ENCODE measurements around the gene UBR4. TPM values are rescaled to one million over a fixed set of nuclear protein-coding genes. Genes with fewer than 3 reads are reported as not detected.
"Not testable (repeated sequence)": the region's sequence is repeated elsewhere in the genome, so short reads cannot be mapped to it uniquely, and the experiment has no call there.

UBR4 gene
- total RNA-seq (100 to 1,000 TPM; 152 to 154 TPM), polyA plus RNA-seq (10 to 100 TPM in 1 of 2 donors, 1 to 10 TPM in 1; 3.8 to 26.9 TPM)

GRCh38 chr1:19209990-19210771, at the start of gene UBR4:
Gene UBR4, minus strand, starts transcription at chr1:19210266. Its CDS starts 18 bp downstream, at chr1:19210248.
- Mint-ChIP-seq H3K9me3 (peaks cover 0 to 2% (median 0%) of the 10 kb centered on the region in 8 donors), H3K4me1 (peaks cover 46 to 84% (median 66%) of the 10 kb centered on the region in 4 donors), H3K4me3 (peak within 1 kb of the TSS; percentile 93 to 99 (median 96)), H3K27me3 (no peaks in the 10 kb centered on the region), H3K36me3 (peaks cover 0 to 36% of the 10 kb centered on the region in 2 donors), H3K27ac (peak within 1 kb of the TSS; percentile 98 to 99 (median 99))
- Histone ChIP-seq H3K4me3 (ENCODE audit: low read length in 2 of 2) (peak within 1 kb of the TSS; percentile 81 to 82), H3K27ac (ENCODE audit: low read depth, low read length) (peak within 1 kb of the TSS; percentile 95), H3K36me3 (ENCODE audit: insufficient read depth, low read length) (no peaks in the 10 kb centered on the region), H3K4me1 (ENCODE audit: insufficient read depth, low read length) (peaks cover 73% of the 10 kb centered on the region), H3K27me3 (ENCODE audit: insufficient read depth, low read length) (no peaks in the 10 kb centered on the region), H3K9me3 (ENCODE audit: control insufficient read depth in 1 of 2, low read length in 2 of 2) (no peaks in the 10 kb centered on the region)
- POLR2A ChIA-PET (ENCODE audit: partially characterized antibody): interaction anchor here (0.7 to 2.8 kb wide), 9 partner anchors 9 to 387 kb away, joined by 3 to 15 read pairs (median 4); partner anchors contain the start of genes EMC1 and MRTO4
- CTCF ChIA-PET (ENCODE audit: partially characterized antibody): no interaction called here
- DNase-seq: peak; percentile 95 to 96 (median 96)
- intact Hi-C loops (cut with micrococcal nuclease): loop anchor here (1.0 to 5.0 kb wide), 2 partner anchors 41 to 253 kb away; partner anchors contain the start of genes EMC1, IFFO2 and MRTO4

GRCh38 chr1:19258353-19258752, 48.3 kb upstream of the UBR4 start:
- Mint-ChIP-seq H3K36me3 (peaks cover 18 to 43% of the 10 kb centered on the region in 2 donors), H3K27me3 (no peaks in the 10 kb centered on the region), H3K9me3 (no peaks in the 10 kb centered on the region), H3K27ac (peak overlapping the region in 1 of 7 donors; percentile 29), H3K4me1 (peaks cover 1 to 12% (median 6%) of the 10 kb centered on the region in 4 donors), H3K4me3 (no peak overlapping the region)
- POLR2A ChIA-PET (ENCODE audit: partially characterized antibody): interaction anchor here (0.7 kb wide), 1 partner anchor 89 kb away, joined by 4 read pairs; no protein-coding TSS in a partner anchor
- CTCF ChIA-PET (ENCODE audit: partially characterized antibody): no interaction called here
- Histone ChIP-seq H3K4me3 (ENCODE audit: low read length in 2 of 2) (no peak overlapping the region), H3K36me3 (ENCODE audit: insufficient read depth, low read length) (peaks cover 53% of the 10 kb centered on the region), H3K27me3 (ENCODE audit: insufficient read depth, low read length) (no peaks in the 10 kb centered on the region), H3K9me3 (ENCODE audit: control insufficient read depth in 1 of 2, low read length in 2 of 2) (no peaks in the 10 kb centered on the region), H3K27ac (ENCODE audit: low read depth, low read length) (no peak overlapping the region), H3K4me1 (ENCODE audit: insufficient read depth, low read length) (peaks cover 7% of the 10 kb centered on the region)
- no peak for DNase-seq
- intact Hi-C loops (cut with micrococcal nuclease): no loop called here

- Histone ChIP-seq H3K27ac (ENCODE audit: low read depth, low read length) (no peak overlapping the region), H3K9me3 (ENCODE audit: control insufficient read depth in 1 of 2, low read length in 2 of 2) (no peaks in the 10 kb centered on the region), H3K4me1 (ENCODE audit: insufficient read depth, low read length) (peaks cover 17% of the 10 kb centered on the region), H3K36me3 (ENCODE audit: insufficient read depth, low read length) (peaks cover 53% of the 10 kb centered on the region), H3K4me3 (ENCODE audit: low read length in 2 of 2) (no peak overlapping the region), H3K27me3 (ENCODE audit: insufficient read depth, low read length) (no peaks in the 10 kb centered on the region)
- H3K4me3 Mint-ChIP-seq: no peak overlapping the region
- H3K27ac Mint-ChIP-seq: peak overlapping the region in 4 of 7 donors; percentile 35 to 85 (median 56)
- POLR2A ChIA-PET (ENCODE audit: partially characterized antibody): no interaction called here
- peaks cover 18 to 44% of the 10 kb centered on the region in 2 donors for H3K36me3 Mint-ChIP-seq
- CTCF ChIA-PET (ENCODE audit: partially characterized antibody): no interaction called here
- H3K4me1 Mint-ChIP-seq: peaks cover 6 to 21% (median 12%) of the 10 kb centered on the region in 4 donors
- H3K9me3 Mint-ChIP-seq: no peaks in the 10 kb centered on the region
- intact Hi-C loops (cut with micrococcal nuclease): no loop called here
- DNase-seq: no peak
- H3K27me3 Mint-ChIP-seq: no peaks in the 10 kb centered on the region
Measured at GRCh38 chr1:19257178-19257914, 47.3 kb upstream of the UBR4 start.

- POLR2A ChIA-PET (ENCODE audit: partially characterized antibody); H3K27ac Mint-ChIP-seq; H3K9me3 Mint-ChIP-seq; H3K27me3 Mint-ChIP-seq; intact Hi-C loops (cut with micrococcal nuclease); H3K4me3 Mint-ChIP-seq; H3K27me3 ChIP-seq (ENCODE audit: insufficient read depth, low read length); H3K27ac ChIP-seq (ENCODE audit: low read depth, low read length); DNase-seq; H3K4me3 ChIP-seq (ENCODE audit: low read length in 2 of 2); H3K9me3 ChIP-seq (ENCODE audit: control insufficient read depth in 1 of 2, low read length in 2 of 2): not testable (repeated sequence)
- Histone ChIP-seq H3K36me3 (ENCODE audit: insufficient read depth, low read length) (peaks cover 53% of the 10 kb centered on the region), H3K4me1 (ENCODE audit: insufficient read depth, low read length) (peaks cover 24% of the 10 kb centered on the region)
- H3K4me1 Mint-ChIP-seq: peaks cover 7 to 30% (median 17%) of the 10 kb centered on the region in 4 donors
- H3K36me3 Mint-ChIP-seq: peaks cover 18 to 48% of the 10 kb centered on the region in 2 donors
- CTCF ChIA-PET (ENCODE audit: partially characterized antibody): interaction anchor here (1.4 kb wide), 1 partner anchor 14 kb away, joined by 5 read pairs; no protein-coding TSS in a partner anchor
Measured at GRCh38 chr1:19256301-19256700, 46.2 kb upstream of the UBR4 start.

GRCh38 chr1:19255288-19255687, 45.2 kb upstream of the UBR4 start:
- Histone ChIP-seq H3K36me3 (ENCODE audit: insufficient read depth, low read length) (peaks cover 46% of the 10 kb centered on the region), H3K9me3 (ENCODE audit: control insufficient read depth in 1 of 2, low read length in 2 of 2) (no peaks in the 10 kb centered on the region), H3K27ac (ENCODE audit: low read depth, low read length) (no peak overlapping the region), H3K4me3 (ENCODE audit: low read length in 2 of 2) (no peak overlapping the region), H3K27me3 (ENCODE audit: insufficient read depth, low read length) (no peaks in the 10 kb centered on the region), H3K4me1 (ENCODE audit: insufficient read depth, low read length) (peaks cover 32% of the 10 kb centered on the region)
- Mint-ChIP-seq H3K27me3 (no peaks in the 10 kb centered on the region), H3K4me1 (peaks cover 14 to 40% (median 25%) of the 10 kb centered on the region in 4 donors), H3K9me3 (no peaks in the 10 kb centered on the region), H3K4me3 (no peak overlapping the region), H3K27ac (peak overlapping the region in 1 of 7 donors; percentile 35), H3K36me3 (peaks cover 18 to 46% of the 10 kb centered on the region in 2 donors)
- intact Hi-C loops (cut with micrococcal nuclease): no loop called here
- no peak for DNase-seq
- CTCF ChIA-PET (ENCODE audit: partially characterized antibody): interaction anchor here (1.3 to 1.4 kb wide), 2 partner anchors 13 to 407 kb away, joined by 3 to 5 read pairs; no protein-coding TSS in a partner anchor
- POLR2A ChIA-PET (ENCODE audit: partially characterized antibody): no interaction called here

GRCh38 chr1:19254416-19254815, 44.4 kb upstream of the UBR4 start:
- peaks cover 38% of the 10 kb centered on the region for H3K36me3 ChIP-seq (ENCODE audit: insufficient read depth, low read length)
- ChIA-PET CTCF (ENCODE audit: partially characterized antibody) (no interaction called here), POLR2A (ENCODE audit: partially characterized antibody) (no interaction called here)
- H3K27ac ChIP-seq (ENCODE audit: low read depth, low read length): no peak overlapping the region
- no peaks in the 10 kb centered on the region for H3K9me3 Mint-ChIP-seq
- H3K36me3 Mint-ChIP-seq: peaks cover 18 to 41% of the 10 kb centered on the region in 2 donors
- H3K27me3 Mint-ChIP-seq: no peaks in the 10 kb centered on the region
- H3K27me3 ChIP-seq (ENCODE audit: insufficient read depth, low read length): no peaks in the 10 kb centered on the region
- peaks cover 15 to 42% (median 27%) of the 10 kb centered on the region in 4 donors for H3K4me1 Mint-ChIP-seq
- H3K27ac Mint-ChIP-seq: no peak overlapping the region
- intact Hi-C loops (cut with micrococcal nuclease): loop anchor here (5.0 kb wide), 1 partner anchor 233 kb away; the partner anchor contains the start of gene CAPZB
- no peak overlapping the region for H3K4me3 Mint-ChIP-seq
- H3K4me3 ChIP-seq (ENCODE audit: low read length in 2 of 2): no peak overlapping the region
- no peak for DNase-seq
- no peaks in the 10 kb centered on the region for H3K9me3 ChIP-seq (ENCODE audit: control insufficient read depth in 1 of 2, low read length in 2 of 2)
- peaks cover 40% of the 10 kb centered on the region for H3K4me1 ChIP-seq (ENCODE audit: insufficient read depth, low read length)

All from CD4-positive, alpha-beta memory T cell (primary cell).